SK-N-MC (cell line): ENCODE measurements around the gene SERTAD2.

ENCODE experiments used
- DNase-seq: peaks from one replicate; pipeline ENCODE4 v3.0.0-alpha.2; 2011; ENCODE audit warnings: low read depth, low spot score
- H3K27ac ChIP-seq: fragments of 200-600 bp; sonication (generic); 2 replicates; pipeline ENCODE4 v1.5.1; 2016; ENCODE audit warnings: mixed run types
- H3K36me3 ChIP-seq: fragments of 200-600 bp; sonication (generic); 2 replicates; pipeline ENCODE4 v1.6.1; 2017; ENCODE audit warnings: antibody characterized with exemption, low read length, mixed read lengths; ENCODE audit not compliant: insufficient read depth
- H3K4me3 ChIP-seq: fragments of 200-600 bp; sonication (generic); 2 replicates; pipeline ENCODE4 v1.5.1; 2016
- H3K9ac ChIP-seq: fragments of 200-600 bp; sonication (generic); 2 replicates; pipeline ENCODE4 v1.8.0; 2017; ENCODE audit warnings: mixed run types, mixed read lengths; ENCODE audit not compliant: insufficient read length
- H3K9me3 ChIP-seq: fragments of 200-600 bp; sonication (generic); 2 replicates; pipeline ENCODE4 v1.6.1; 2017; ENCODE audit warnings: low read depth, mild to moderate bottlenecking, antibody characterized with exemption, low read length, moderate library complexity, mixed read lengths
- EZH2 ChIP-seq: fragments of 200-600 bp; sonication (generic); IDR thresholded peaks from one replicate; pipeline ENCODE4 v1.6.1; 2017; ENCODE audit warnings: antibody characterized with exemption
- FOXP2 ChIP-seq: optimal IDR thresholded peaks from 2 replicates; pipeline ENCODE3; 2011; ENCODE audit warnings: mild to moderate bottlenecking, moderate library complexity; ENCODE audit not compliant: insufficient read depth; ENCODE audit errors: extremely low read length, control extremely low read depth
- POLR2AphosphoS5 ChIP-seq: IDR thresholded peaks from 2 replicates; pipeline ENCODE4 v1.6.1; 2012; ENCODE audit warnings: mild to moderate bottlenecking, low read depth, low read length, borderline replicate concordance

The SERTAD2 gene

DNA sequence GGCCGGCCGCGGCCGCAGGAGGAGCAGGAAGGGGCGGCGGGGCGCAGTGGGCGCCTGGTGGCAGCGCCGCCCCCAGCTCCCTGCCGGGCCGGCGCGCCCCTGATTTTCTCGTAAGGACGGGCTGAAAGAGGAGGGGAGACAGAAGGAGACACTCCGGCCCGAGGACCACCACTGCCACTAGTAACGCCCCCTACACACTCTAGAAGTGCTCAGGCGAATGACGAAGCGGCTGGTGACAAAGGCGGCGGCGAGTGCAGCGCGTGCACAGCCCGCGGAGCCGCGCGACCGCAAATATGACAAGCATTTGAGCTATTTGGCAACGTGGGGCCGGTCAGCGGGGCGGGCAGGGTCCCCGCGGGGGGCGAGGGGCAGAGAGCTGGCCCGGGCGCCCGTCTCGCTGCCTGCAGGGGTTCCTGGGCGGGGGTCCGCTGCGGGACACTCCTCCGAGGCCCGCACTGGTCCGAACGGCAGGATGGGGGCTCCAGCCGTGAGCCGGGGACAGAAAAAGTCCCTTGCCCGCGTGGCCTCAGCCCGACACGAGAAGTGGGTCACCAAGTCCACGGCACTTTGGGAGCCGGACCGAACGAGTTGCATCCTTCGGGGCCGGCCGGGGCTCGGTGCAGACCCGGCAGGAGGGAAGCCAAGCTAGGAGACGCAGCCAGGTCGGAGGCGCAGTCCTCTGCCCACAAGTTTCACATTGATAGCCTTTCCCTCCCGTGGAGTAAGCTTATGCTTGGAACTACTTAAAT is 524 bp upstream of the SERTAD2 start:
- Histone ChIP-seq H3K4me3 (peak overlapping the region; percentile 75), H3K27ac (peak overlapping the region; percentile 48)
- no peak for DNase-seq

DNA sequence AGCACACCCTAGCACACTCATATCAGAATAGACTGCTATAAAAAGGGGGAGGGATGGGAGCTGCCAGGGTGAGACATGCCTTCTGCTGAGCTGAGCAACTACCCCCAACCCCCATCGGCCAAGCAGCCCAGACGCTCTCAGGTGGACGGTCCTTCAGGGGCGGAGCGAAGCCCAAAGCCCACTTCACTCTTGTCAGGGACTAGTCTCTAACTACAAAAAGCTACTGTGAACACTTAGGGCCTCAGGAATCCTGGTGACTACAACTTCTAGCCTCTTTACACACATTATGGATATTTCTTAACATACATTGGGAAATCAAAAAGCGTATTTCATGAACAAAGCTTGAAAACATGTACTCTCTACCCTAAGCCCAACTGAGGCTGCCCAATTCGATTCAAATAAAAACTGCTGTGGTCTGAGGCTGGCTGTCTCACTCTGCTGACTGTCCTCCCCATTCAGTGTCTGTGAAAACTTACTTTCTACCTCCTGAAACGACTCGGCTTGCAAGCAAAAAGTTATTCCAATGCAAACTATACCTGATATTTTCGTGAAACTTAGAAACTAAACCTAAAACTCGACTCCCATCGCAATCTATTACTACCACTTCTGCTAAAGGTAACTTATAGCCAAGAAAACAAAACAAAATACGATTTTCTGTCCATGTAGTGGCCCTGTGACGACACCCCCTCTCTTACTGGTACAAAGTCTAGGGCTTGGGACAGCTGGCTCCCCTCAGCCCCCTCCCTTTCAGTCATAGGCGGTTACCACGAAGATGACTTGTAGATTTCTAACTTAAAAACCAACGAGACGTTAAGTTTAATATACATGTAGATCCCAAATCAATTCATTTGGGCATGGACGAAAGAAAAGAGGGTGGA is 1.2 kb downstream of the SERTAD2 start:
- peak overlapping the region; percentile 49; the same call in 1 of the 2 replicates for H3K27ac ChIP-seq
- DNase-seq: no peak

More for the DNA sequence above, 524 bp upstream of the SERTAD2 start:
- Histone ChIP-seq H3K9me3 (no peaks in the 10 kb centered on the region), H3K9ac (peak overlapping the region; percentile 68), H3K36me3 (no peaks in the 10 kb centered on the region)
- TF ChIP-seq EZH2: no peak
- no peak for TF ChIP-seq FOXP2
- TF ChIP-seq POLR2AphosphoS5: 0 out of 2 replicates have a peak, but pooled peaks have one; percentile 39

DNA sequence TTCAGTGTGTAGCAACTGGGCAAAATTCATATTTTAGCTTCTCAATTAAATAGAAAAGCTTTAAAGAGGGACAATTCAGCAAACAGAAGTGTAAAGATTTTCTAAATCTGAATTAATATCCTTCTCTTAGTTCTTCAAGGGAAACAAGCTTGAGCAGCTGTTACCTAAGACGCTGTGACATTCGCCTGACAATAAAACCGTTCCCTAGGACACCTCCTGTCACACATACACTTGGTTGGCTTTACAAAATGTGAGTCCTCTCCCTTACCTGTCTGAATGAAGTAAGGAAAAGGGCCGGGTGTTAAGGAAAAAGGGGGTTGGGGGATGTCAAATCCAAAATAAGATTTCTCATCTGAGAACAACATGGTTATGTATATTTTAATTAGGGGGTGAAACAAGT is 2.1 kb downstream of the SERTAD2 start:
- H3K27ac ChIP-seq: no peak overlapping the region

More for the DNA sequence above, 1.2 kb downstream of the SERTAD2 start:
- Histone ChIP-seq H3K36me3 (no peaks in the 10 kb centered on the region), H3K4me3 (peak overlapping the region; percentile 93), H3K9me3 (no peaks in the 10 kb centered on the region), H3K9ac (peak overlapping the region; percentile 83)
- TF ChIP-seq EZH2 (no peak), POLR2AphosphoS5 (no peak), FOXP2 (no peak)

DNA sequence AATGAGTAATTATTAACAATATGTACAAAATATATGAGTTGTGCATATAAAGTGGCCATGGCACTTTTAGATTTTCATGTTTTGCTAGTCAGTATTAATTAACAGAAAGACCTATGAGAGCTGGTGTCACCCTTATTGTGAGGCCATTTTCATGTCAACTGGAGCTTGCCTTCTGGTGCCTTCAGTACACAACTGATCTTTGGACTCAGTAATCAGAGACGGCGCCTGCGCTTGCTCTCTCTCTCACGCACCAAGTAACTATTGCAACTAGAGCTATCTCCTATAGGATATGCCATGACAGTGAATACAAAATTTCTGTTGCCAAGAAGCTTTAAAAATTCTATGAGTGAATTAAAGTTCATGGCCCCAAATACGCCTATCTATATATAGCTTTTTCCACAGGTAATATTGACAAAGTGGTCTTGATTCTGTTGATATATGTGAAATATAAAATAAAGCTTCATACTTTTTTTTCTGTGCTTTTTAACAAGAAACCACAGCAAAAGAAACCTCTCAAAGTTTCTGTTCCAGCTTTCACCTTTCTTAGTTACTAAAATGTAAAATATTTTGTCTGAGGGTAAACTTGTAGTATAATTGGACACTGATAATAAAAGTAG is 2.9 kb downstream of the SERTAD2 start:
- Histone ChIP-seq H3K36me3 (no peaks in the 10 kb centered on the region), H3K9ac (peak overlapping the region; percentile 55), H3K9me3 (no peaks in the 10 kb centered on the region), H3K4me3 (no peak overlapping the region; the same call in 1 of the 2 replicates), H3K27ac (no peak overlapping the region)
- TF ChIP-seq POLR2AphosphoS5 (no peak), EZH2 (no peak), FOXP2 (no peak)
- no peak for DNase-seq

More for the DNA sequence above, 2.1 kb downstream of the SERTAD2 start:
- H3K4me3 ChIP-seq: peak overlapping the region; percentile 93
- H3K36me3 ChIP-seq: no peaks in the 10 kb centered on the region
- TF ChIP-seq EZH2: no peak
- no peaks in the 10 kb centered on the region for H3K9me3 ChIP-seq
- H3K9ac ChIP-seq: peak overlapping the region; percentile 83
- no peak for DNase-seq

GRCh38 chr2:64650296-64650695 is 3.4 kb downstream of the SERTAD2 start:
- TF ChIP-seq POLR2AphosphoS5 (no peak), FOXP2 (no peak), EZH2 (no peak)
- H3K9ac ChIP-seq: no peak overlapping the region
- no peak overlapping the region for H3K4me3 ChIP-seq
- no peak overlapping the region for H3K27ac ChIP-seq
- no peak for DNase-seq
- no peaks in the 10 kb centered on the region for H3K36me3 ChIP-seq
- H3K9me3 ChIP-seq: no peaks in the 10 kb centered on the region

DNA sequence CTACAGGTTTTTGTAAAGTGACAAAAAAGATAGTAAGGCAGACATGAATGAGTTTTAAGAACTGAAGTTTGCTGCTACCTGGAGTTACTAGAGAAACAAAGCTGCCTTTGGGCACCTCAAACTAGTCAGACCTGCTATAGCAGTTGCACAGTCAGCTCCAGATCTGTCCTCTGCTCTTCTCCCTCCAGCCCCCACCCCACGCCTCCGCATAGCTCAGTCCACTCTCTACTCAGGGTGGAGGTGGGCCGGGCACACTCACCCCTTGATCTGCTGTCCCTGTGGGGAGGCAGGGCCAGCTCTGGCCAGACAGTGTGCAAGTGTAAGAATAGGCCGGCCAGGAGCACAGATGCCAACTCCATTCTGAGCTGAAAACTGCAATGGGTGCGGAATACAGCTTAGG is 4.1 kb downstream of the SERTAD2 start:
- Histone ChIP-seq H3K4me3 (no peak overlapping the region), H3K27ac (no peak overlapping the region), H3K9me3 (no peaks in the 10 kb centered on the region), H3K36me3 (no peaks in the 10 kb centered on the region), H3K9ac (no peak overlapping the region)
- no peak for DNase-seq
- TF ChIP-seq POLR2AphosphoS5: no peak
- TF ChIP-seq FOXP2: no peak
- TF ChIP-seq EZH2: no peak

GRCh38 chr2:64649013-64649484 is 4.7 kb downstream of the SERTAD2 start:
- Histone ChIP-seq H3K36me3 (no peaks in the 10 kb centered on the region), H3K27ac (no peak overlapping the region), H3K4me3 (no peak overlapping the region), H3K9ac (peak overlapping the region; percentile 29), H3K9me3 (no peaks in the 10 kb centered on the region)
- DNase-seq: no peak
- TF ChIP-seq FOXP2 (no peak), POLR2AphosphoS5 (no peak), EZH2 (no peak)
